ENCODE measurements around the gene TASOR2.

GRCh38 chr10:5720182-5720581, 35.5 kb downstream of the TASOR2 start:
- TF ChIP-seq CTCF (IDR thresholded peaks at IDR 0.05) = no peak
- TF ChIP-seq POLR2A (IDR thresholded peaks at IDR 0.05) = no peak

Data from transverse colon (tissue), 3 donors.